HS-27A (cell line): ENCODE data around the gene CEP19.
"Not testable (repeated sequence)": the region's sequence is repeated elsewhere in the genome, so short reads cannot be mapped to it uniquely, and the experiment has no call there.

Source experiments
- DNase-seq: peaks from one replicate; pipeline ENCODE4 v3.0.0-alpha.2; 2012; ENCODE audit warnings: low read depth, missing footprints

The CEP19 gene, protein sequence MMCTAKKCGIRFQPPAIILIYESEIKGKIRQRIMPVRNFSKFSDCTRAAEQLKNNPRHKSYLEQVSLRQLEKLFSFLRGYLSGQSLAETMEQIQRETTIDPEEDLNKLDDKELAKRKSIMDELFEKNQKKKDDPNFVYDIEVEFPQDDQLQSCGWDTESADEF

DNA sequence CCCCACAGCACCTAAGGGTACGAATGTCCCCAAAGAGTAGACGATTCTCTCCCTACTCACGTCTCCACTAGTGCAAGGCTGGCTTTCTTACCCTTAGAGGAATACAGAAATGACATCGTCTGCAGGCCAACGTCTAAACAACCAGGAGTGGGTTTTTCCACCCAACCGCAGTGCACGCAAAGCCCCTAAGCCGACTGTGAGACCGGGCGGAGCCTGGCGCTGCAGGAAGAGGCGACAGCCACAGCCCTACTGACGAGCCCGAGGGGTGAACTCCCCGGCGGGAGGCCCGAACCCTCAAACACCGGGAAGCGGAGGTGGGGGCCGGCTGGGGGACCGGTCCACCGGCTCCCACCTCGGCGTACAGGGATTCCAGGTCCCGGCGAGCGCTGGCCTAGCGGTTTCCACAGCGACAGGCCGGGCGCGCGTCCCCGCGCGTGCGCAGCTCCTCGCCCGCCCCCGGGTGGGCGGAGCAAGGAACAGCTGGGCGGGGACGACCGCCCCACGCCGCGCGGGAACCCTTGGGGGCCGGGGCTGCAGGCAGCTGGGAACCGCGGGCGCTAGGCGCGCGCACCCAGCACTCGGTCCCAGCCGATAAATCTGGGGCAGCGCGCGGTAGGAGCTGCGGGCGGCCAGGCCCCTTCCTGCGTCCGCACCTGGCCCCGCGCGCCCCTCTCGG lies at the start of gene CEP19, which contains the start of gene PIGX:
TSS of gene CEP19 (minus strand) at position 413 of the 676 bp plus-strand sequence. CDS start 3,593 bp downstream, outside the sequence.
TSS of gene PIGX (plus strand) at position 540 of the 676 bp plus-strand sequence.
- no peak for DNase-seq

DNA sequence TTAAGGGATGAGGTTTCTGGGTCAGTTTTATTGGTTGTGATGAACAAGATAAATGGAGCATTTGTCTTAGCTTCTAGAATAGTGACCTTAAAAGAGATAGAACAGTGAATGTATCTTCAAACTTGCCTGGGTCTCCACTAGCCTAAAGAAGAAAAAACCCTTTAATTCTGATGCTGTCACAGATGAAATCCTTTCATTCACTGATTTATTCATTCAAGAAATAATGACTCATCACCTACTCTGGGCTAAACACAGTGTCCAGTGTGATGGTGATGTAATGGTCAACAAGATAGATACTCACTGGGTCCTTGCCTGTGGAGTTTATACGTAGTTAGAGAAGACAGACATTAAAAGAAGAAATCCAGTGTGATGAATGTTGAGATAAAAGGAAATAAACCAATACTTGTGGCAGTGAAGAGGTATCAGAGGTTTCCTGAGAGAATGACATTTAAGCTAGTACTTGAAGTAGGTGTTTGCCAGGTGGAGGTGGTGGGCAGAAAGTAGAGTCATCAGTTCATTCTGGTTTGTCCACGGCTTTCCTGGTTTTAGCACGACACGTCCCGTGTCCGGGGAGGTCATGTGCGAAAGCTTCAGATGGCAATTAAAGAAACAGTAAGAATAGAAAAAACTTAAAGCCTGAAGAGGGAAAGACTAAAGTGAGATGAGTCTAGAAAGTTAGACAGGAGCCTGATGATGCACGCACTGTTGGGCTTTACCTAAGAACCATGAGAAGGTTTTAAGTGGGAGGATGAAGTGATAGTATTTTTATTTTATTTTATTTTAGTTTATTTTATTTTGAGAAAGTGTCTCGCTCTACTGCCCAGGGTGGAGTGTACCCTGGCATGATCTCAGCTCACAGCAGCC lies 46.1 kb upstream of the CEP19 start:
- no peak for DNase-seq

DNA sequence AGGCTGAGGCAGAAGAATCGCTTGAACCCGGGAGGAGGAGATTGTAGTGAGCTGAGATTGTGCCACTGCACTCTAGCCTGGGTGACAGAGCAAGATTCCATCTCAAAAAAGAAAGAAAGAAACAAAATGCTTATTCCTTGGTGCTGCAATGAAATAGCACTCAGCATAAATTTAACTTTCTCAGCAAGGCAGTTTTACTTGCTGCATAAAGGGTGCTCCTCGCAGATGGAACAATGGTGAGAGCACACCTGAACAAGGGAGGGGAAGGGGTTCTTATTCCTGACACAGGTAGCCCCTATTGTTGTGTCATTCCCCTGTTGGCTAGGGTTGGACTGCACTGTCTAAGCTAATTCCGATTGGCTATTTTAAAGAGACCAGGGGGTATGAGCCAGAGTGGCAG lies 44.7 kb upstream of the CEP19 start:
- DNase-seq, result no peak

DNA sequence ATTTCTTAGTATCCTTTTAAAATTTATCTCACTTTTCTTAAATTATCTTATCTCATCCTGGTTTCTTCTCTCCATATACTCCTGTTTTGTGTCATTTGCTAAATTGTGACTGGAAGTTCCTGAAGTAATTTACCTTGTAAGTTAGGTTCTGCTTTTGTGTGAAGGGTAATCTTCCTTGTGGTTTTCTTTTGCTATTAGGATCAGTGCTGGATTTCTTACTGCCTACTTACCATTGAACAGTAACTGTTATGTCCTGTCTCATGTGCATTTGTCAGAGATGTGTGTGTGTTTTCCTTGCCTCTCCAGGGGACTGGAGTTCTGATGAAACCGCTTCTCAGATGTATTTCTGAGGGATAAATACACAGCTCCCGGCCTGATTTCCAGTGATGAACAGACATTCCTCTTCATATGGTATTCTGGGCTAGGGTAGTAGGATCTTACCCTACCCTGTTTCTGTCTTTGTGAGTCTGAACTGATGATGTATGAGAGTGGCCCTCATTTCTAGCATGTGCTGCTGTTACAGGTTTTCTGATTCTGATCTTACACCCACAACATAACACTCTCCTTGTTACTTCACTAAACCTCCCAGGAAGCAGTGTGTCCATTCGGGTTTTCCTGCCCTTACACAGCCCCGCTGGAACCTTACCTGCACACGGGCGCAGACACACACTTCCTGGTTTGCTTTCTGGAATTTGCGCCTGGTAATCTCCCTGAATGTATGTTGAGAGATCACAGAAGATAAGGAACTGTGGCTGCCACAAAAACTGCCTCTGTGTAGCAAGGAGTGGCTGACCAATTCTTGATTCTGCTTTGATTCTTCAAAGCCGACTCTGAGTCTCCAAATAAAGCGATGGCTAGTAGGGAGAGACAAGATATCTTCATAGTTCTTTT lies 42.3 kb upstream of the CEP19 start:
- no peak for DNase-seq

DNA sequence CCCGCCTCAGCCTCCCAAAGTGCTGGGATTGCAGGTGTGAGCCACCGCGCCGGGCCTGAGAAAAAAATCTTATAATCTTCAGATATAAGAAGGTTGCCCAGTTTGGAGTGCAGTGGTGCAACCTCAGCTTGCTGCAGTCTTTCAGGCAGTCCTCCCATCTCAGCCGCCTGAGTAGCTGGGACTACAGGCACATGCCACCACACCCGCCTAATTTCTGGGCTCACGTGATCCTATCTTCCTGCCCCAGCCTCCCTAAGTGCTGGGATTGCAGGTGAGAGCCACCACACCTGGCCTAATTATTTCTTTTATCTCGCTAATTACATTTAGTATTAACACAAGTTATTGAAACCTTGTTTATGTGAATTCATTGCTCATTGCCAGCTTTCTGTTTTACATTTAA lies 41.2 kb upstream of the CEP19 start:
- DNase-seq, result no peak

DNA sequence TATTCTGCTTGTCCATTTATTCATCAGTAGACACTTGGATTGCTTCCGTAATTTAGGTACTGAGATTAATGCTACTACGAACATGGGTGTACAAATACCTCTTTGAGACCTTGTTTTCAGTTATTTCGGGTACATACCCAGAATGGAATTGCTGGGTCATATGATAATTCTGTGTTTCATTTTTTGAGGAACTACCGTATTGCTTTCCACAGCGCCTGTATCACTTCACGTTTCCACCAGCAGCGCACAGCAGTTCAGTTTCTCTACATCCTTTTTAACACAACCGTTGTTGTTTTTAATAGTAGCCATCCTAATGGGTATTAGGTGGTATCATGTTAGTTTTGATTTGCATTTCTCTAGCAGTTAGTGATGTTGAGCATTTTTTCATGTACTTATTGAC lies 37.1 kb upstream of the CEP19 start:
- DNase-seq, result no peak

DNA sequence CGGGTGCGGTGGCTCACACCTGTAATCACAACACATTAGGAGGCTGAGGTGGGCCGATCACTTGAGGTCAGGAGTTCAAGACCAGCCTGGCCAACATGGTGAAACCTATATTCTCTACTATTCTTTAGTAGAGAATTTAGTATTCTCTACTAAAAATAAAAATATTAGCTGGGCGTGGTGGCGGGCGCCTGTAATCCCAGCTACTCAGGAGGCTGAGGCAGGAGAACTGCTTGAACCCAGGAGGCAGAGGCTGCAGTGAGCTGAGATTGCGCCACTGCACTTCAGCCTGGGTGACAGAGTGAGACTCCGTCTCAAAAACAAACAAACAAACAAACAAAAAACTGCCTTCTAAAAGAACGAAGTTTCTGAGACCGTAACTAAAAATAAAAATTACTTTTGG lies 31.5 kb upstream of the CEP19 start:
- not testable (repeated sequence) for DNase-seq

DNA sequence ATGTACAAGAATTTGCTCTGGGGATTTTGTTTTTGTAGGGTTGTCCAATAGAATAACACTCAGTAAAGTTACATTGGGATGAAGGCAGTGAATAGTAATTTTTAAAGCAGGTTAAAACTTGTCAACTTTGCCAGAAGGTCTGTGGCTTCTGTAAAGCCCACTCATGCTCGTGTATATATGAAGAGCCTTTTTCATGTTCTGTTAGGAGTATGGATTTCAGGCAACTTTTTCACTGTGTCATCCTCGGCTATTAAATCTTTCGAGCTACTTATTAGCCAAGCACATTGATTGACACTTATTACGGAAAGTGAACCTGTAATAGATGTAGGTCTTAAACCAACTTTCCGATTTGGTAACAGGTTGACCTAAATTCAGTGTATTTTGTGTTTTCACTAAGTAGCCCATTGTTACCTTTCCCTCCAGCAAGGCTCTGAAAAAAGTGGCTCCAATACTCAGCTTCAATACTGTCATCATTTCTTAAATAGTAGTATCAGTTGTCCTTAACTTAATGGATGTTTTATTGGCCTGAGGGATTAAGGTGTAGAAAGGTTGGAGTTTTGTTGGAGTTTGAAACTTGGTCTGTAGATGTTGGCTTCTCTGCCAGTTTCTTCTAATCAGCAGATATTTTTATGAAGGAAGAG lies 29.3 kb upstream of the CEP19 start:
- DNase-seq, result no peak

DNA sequence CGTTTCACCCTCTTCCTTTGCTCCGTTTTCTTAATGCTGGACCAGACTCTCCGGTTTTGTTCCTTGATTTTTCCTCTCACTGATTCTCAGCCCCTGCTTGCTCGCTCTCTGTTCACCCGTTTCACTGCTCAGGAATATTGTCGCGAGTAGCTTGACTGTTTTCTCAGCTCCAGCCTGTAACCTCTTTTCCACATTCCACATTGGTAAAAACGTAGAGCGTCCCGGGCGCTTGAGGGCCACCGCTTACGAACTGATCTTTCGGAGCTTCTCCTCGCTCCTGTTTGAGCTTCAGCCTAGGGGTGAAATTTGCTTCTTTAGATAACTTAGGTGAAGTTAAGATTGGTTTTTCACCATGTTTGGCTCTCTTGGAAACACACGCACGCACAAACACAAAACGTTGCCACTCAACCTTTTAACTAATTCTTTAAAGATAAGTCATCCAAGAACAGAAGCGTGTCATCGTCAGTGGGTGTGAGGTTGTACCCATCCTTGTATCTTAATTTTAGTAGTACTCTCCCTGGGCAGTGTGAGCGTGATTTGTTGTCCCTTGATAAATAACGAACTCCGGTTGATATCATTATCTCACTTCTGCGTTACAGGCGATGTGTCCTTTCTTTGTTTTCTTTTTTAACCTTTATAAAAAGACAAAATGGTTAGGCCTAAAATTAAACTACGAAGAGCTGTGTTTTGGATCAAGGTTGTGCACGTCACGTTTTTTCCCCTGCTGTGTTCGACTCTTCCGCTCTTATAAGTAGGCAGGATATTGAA lies 28.6 kb upstream of the CEP19 start:
- no peak for DNase-seq

DNA sequence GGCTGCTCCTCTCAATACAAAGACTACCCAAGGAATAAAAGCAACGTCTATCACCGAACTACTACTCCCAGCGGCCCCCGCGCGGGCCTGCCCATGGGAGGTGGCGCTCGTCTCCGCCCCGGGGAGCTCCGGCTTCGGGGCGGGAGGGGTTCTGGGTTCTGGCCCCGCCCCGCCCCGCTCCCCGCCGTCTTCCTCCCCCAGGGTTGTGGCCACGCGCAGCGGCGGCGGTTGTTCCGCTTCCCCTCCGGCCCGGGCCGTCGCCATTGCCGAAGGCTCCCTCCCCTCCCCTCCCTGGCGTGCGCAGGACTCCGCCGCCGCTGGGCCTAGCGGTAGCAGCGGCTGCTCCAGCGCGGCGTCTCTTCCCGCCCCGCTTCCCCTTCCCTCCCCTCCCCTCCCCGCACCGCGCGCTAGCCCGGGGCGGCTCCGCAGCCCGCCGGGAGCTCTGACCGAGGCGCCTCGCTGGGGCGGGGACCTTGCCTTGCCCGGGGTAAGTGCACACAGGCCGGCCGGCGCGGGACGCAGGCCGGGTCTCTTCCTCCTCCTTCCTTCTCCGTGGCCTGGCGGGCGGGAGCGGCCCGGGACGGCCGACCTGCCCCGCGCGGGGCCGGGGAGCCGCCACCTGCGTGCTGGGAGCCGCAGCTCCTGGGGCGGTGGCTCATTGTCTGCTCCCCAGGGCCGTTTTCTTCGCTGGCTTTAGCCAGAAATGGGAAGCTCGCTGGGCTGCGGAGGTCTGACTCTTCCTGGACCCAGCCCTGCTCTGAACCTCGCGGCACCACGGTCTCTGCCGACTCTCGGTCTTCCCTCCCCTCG lies 27.8 kb upstream of the CEP19 start, which contains the start of gene PAK2:
TSS of gene PAK2 (plus strand) at position 187 of the 810 bp plus-strand sequence. CDS start 42,790 bp downstream, outside the sequence.
- DNase-seq, result no peak

DNA sequence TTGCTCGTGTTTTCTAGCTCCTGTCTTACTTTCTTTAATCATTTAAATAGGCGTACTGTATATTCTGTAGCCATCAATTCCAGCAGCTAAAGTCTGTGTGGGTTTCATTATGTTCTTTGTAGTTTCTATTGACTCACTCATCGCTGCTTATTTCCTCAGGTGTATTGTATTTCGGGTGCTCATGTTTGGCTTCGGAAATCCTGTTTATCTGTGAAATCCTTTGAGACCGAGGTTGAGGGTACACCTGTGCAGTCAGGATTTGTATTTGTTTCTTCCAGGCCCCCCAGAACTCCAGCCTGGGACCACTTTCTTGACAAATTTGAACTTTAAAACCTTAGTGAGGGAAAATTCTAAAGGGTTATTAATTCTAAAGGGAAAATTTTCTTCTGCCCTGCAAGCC lies 25.6 kb upstream of the CEP19 start:
- no peak for DNase-seq

DNA sequence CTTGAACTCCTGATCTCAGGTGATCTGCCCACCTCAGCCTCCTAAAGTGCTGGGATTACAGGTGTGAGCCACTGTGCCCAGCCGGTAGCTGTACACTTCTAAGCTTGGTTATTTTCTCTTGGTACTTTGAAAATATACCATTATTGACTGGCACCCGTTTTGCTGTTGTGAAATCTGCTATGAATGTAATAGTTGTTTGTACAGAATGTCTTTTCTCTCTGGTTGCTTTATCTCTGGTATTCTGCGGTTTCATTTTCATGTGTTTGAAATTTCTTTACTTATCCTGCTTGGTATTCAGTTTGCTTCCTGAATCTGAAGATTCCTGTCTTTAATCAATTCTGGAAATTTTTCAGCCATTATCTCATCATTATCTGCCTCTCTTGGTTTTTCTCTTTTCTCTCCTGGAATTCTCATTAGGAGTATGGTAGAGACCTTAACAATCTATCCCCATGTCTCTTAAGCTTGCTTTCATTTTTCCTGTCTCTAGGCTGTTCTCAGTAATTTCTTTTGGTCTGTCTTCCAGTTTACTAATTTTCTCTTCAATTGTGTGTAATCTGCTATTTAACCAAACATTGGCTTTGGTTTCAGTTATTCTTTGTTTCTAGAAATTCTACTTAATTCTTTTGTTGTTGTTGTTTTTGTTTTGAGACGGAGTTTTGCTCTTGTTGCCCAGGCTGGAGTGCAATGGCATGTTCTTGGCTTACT lies 24.8 kb upstream of the CEP19 start:
- no peak for DNase-seq

DNA sequence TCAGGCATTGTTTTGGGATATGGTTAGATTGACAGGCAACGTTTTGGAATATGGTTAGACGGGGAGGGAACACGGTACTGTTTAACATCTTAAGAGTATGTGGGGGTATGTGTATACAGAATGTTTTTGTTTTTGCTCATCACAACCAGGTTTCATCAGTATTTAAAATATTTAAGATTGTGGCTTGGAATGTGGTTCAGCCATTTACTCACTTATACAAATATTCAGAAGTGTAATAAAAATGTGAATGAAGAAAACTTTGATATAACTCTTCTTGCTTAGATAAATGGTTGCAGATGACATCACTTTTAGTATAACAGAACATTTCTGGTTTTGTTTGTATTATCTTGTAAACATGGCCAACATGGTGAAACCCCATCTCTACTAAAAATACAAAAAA lies 23.7 kb upstream of the CEP19 start:
- no peak for DNase-seq

DNA sequence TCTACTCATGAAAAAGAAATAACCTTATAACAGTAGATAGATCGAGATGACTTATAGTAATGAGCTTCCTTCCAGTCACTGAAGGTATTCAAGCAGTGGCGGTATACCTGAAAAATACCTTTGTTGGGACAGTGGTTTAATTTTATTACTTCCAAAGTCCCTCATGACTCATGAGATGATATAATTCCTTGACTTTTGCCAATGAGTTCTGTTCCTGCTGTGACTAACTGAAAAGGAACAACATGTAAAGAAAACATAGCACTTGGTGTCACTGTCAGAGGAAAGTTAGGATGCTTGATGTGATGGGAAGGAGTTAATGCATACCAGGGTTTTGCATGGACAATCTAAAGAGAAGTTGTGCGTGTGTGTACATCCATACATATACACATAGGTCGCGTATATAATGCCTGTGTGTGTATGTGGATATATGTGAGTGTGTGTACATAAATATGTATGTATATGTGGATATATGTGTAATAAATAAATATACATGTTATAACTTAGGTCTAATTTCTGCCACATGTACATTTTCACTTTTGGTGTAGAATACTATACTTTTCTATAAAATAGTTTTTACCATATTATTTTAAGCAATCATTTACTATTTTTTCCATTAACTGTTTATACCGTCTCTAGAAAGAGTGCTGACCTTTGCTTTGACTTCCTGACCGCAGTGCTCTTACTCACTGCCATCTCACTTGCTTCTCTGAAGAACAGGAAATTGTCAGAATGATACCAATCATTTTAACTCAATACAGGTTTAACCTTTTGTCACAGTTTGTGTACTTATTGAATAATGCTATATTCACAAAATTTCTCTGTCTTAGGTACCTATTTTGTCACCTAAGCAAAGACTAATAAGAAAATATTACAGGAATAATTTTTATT lies 15.0 kb upstream of the CEP19 start:
- no peak for DNase-seq

DNA sequence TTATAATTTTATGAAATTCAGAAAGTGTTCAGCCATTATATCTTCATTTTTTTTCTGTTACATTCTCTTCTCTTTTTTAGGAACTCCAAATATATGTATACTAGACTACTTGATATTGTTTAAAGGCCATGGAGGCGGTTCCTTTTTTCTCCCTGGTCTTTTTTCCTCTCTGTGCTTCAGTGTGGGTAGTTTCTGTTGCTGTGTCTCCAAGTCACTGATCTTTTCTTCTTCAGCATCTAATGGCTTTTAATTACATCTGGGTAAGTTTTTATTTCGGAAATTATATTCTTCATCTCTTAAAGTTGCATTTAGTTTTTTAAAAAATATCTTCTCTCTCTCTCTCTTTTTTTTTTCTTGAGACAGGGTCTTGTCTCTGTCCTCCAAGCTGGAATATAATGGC lies 9.0 kb upstream of the CEP19 start:
- DNase-seq, result no peak

DNA sequence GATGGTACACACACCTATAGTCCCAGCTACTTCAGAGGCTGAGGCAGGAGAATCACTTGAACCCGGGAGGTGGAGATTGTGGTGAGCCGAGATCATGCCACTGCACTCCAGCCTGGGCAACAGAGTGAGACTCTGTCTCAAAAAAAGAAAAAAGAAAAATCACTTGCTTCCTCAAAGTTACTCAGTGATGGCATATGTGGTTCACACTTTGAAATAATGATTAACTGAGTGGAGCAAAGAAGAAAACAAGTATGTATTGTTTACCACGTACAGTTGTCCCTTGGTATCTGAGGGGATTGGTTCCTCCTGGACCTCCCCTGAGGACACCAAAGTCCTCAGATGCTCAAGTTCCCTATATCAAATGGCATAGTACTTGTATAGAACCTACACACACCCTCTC lies 5.1 kb upstream of the CEP19 start:
- not testable (repeated sequence) for DNase-seq

DNA sequence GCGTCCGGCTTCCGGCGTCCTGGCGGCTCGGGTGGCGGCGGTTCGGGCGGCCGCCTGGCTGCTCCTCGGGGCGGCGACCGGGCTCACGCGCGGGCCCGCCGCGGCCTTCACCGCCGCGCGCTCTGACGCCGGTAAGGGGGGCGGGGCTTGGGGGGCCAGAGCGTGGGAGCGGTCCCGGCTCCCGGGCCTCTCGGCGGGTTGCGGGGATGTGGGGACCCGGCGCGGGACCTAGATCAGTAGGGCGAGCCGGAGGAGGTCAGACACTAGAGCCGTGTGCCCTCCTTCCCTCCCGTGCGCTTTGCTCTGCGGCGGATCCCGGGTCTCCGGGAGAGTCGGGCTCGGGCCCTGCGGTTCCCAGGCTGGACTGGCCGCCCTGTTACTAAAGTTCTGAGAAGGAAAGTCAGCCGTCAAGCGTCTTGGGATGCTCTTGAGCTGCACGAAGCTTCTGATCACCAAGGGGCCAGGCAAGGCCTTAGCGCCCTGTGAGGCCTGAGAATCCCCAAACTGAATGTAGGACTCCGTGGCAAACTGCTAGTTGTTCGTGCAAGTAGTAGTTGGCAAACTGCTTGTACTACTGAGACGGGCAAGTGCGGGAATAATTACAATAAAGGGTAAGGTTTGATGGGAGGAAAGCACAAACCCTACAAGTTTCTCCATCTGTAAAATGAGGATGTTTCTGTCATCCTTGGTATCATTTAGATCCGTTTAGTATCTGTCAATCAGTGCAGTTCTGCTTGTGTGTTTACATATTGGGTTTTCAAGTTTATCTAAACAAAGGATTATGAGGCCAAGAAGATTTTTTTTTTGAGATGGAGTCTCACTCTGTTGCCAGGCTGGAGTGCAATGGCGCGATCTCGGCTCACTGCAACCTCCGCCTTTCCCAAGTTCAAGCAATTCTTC lies 714 bp upstream of the CEP19 start:
- no peak for DNase-seq
